HL-60 (cell line): Measurements from ENCODE around the gene ID2.

Experiments
- DNase-seq, 2 experiments: peaks; one replicate each; pipeline ENCODE4 v3.0.0-alpha.2; 2010 to 2020; ENCODE audit warnings: low read depth in 1 of 2, low spot score in 1 of 2
- H3K27ac ChIP-seq: fragments of 250-450 bp; sonication (Bioruptor Pico); replicated peaks from 2 replicates; pipeline ENCODE4 v1.5.1; 2020; ENCODE audit warnings: mild to moderate bottlenecking, moderate library complexity
- H3K27me3 ChIP-seq: fragments of 250-450 bp; sonication (Bioruptor Pico); 2 replicates; pipeline ENCODE4 v1.5.1; 2021; ENCODE audit warnings: mild to moderate bottlenecking, moderate library complexity; ENCODE audit not compliant: insufficient read depth, poor library complexity, severe bottlenecking
- H3K4me3 ChIP-seq: replicated peaks from 2 replicates; pipeline ENCODE4 v1.5.1; 2011; ENCODE audit warnings: mild to moderate bottlenecking, control low read depth, low read length; ENCODE audit not compliant: insufficient read depth
- CTCF ChIP-seq: IDR thresholded peaks from one replicate; pipeline ENCODE4 v1.5.1; 2011; ENCODE audit warnings: low read length, control low read depth, inconsistent platforms; ENCODE audit not compliant: insufficient read depth
- GABPA ChIP-seq: IDR thresholded peaks from 2 replicates; pipeline ENCODE4 v1.6.1; 2012; ENCODE audit warnings: low read depth
- POLR2AphosphoS5 ChIP-seq: IDR thresholded peaks from 2 replicates; pipeline ENCODE4 v1.6.1; 2012; ENCODE audit warnings: low read depth
- REST ChIP-seq: IDR thresholded peaks from 2 replicates; pipeline ENCODE4 v1.6.1; 2012; ENCODE audit warnings: low read depth; ENCODE audit not compliant: insufficient replicate concordance
- SPI1 ChIP-seq: IDR thresholded peaks from 2 replicates; pipeline ENCODE4 v1.6.1; 2012; ENCODE audit warnings: low read depth, mild to moderate bottlenecking, borderline replicate concordance

Gene ID2

GRCh38 chr2:8682719-8683667 is 1.1 kb downstream of the ID2 start:
- H3K4me3 ChIP-seq = peak overlapping the region; percentile 90
- DNase-seq = peak; percentile 43 to 65
- TF ChIP-seq SPI1 (peak; percentile 9; the same call in 1 of the 2 replicates), GABPA (no peak), POLR2AphosphoS5 (peak; percentile 36; the same call in 1 of the 2 replicates)
- H3K27me3 ChIP-seq = no peaks in the 10 kb centered on the region
- H3K27ac ChIP-seq = peak overlapping the region; percentile 67

- no peak for DNase-seq
- Histone ChIP-seq H3K27ac (peak overlapping the region; percentile 67), H3K27me3 (no peaks in the 10 kb centered on the region), H3K4me3 (peak overlapping the region; percentile 90)
- no peak for TF ChIP-seq CTCF
- TF ChIP-seq REST = no peak
- no peak for TF ChIP-seq SPI1
- TF ChIP-seq GABPA = no peak; the same call in 1 of the 2 replicates
- TF ChIP-seq POLR2AphosphoS5 = no peak
Measured at GRCh38 chr2:8684540-8684877, 2.7 kb downstream of the ID2 start.

GRCh38 chr2:8684878-8685696 is 3.2 kb downstream of the ID2 start:
- Histone ChIP-seq H3K27me3 (no peaks in the 10 kb centered on the region), H3K27ac (peak overlapping the region; percentile 67), H3K4me3 (peak overlapping the region; percentile 90)
- TF ChIP-seq GABPA (no peak; the same call in 1 of the 2 replicates), CTCF (no peak), POLR2AphosphoS5 (peak; percentile 70), REST (peak; percentile 15), SPI1 (no peak)
- DNase-seq = peak in 1 of 2 experiments; percentile 56
